WERI-Rb-1 (cell line): ENCODE data around the gene MAPK13.
"Not testable (repeated sequence)": the region's sequence is repeated elsewhere in the genome, so short reads cannot be mapped to it uniquely, and the experiment has no call there.

Experiments used
- DNase-seq: peaks from one replicate; pipeline ENCODE4 v3.0.0-alpha.2; 2020
- H3K27ac ChIP-seq: fragments of 250-450 bp; sonication (Bioruptor Pico); 2 replicates; pipeline ENCODE4 v1.5.1; 2020; ENCODE audit warnings: mild to moderate bottlenecking, moderate library complexity
- H3K27me3 ChIP-seq: fragments of 250-450 bp; sonication (Bioruptor Pico); 2 replicates; pipeline ENCODE4 v1.5.1; 2021; ENCODE audit warnings: mild to moderate bottlenecking, low read depth, moderate library complexity; ENCODE audit not compliant: insufficient read depth, severe bottlenecking
- H3K36me3 ChIP-seq: fragments of 250-450 bp; sonication (Bioruptor Pico); 2 replicates; pipeline ENCODE4 v1.5.1; 2020; ENCODE audit warnings: mild to moderate bottlenecking, moderate library complexity
- H3K4me3 ChIP-seq: 2 replicates; pipeline ENCODE4 v1.5.1; 2011; ENCODE audit warnings: low read depth, mild to moderate bottlenecking, control low read depth, low read length
- H3K9me3 ChIP-seq: fragments of 250-450 bp; sonication (Bioruptor Pico); 2 replicates; pipeline ENCODE4 v1.5.1; 2021; ENCODE audit warnings: mild to moderate bottlenecking, moderate library complexity; ENCODE audit not compliant: severe bottlenecking
- CTCF ChIP-seq: IDR thresholded peaks from 2 replicates; pipeline ENCODE4 v1.5.1; 2011; ENCODE audit warnings: low read depth, mild to moderate bottlenecking, control low read depth, inconsistent platforms, low read length

MAPK13 gene

GRCh38 chr6:36123270-36124139 lies 6.8 kb upstream of the MAPK13 start:
- H3K27ac ChIP-seq = peak overlapping the region; percentile 2; the same call in 1 of the 2 replicates
- H3K36me3 ChIP-seq = no peaks in the 10 kb centered on the region
- no peaks in the 10 kb centered on the region for H3K27me3 ChIP-seq
- peak; percentile 97 for TF ChIP-seq CTCF
- DNase-seq = peak; percentile 96
- H3K9me3 ChIP-seq = no peaks in the 10 kb centered on the region
- H3K4me3 ChIP-seq = no peak overlapping the region

- H3K9me3 ChIP-seq, DNase-seq, H3K36me3 ChIP-seq, H3K4me3 ChIP-seq, H3K27me3 ChIP-seq, H3K27ac ChIP-seq: not testable (repeated sequence)
Observed at GRCh38 chr6:36124346-36124745, 6.0 kb upstream of the MAPK13 start.

- H3K27ac ChIP-seq = no peak overlapping the region
Observed at GRCh38 chr6:36124881-36125280, 5.4 kb upstream of the MAPK13 start.

GRCh38 chr6:36125575-36125974 lies 4.7 kb upstream of the MAPK13 start:
- DNase-seq = no peak
- no peaks in the 10 kb centered on the region for H3K27me3 ChIP-seq
- H3K9me3 ChIP-seq = no peaks in the 10 kb centered on the region
- H3K36me3 ChIP-seq = no peaks in the 10 kb centered on the region
- no peak overlapping the region for H3K4me3 ChIP-seq
- no peak overlapping the region for H3K27ac ChIP-seq
- no peak for TF ChIP-seq CTCF

More at GRCh38 chr6:36124881-36125280, 5.4 kb upstream of the MAPK13 start:
- TF ChIP-seq CTCF = no peak
- no peaks in the 10 kb centered on the region for H3K27me3 ChIP-seq
- H3K4me3 ChIP-seq = no peak overlapping the region
- H3K36me3 ChIP-seq = no peaks in the 10 kb centered on the region
- no peaks in the 10 kb centered on the region for H3K9me3 ChIP-seq
- DNase-seq = no peak

GRCh38 chr6:36126121-36126520 lies 4.2 kb upstream of the MAPK13 start:
- H3K36me3 ChIP-seq = no peaks in the 10 kb centered on the region
- H3K27ac ChIP-seq = no peak overlapping the region
- no peaks in the 10 kb centered on the region for H3K9me3 ChIP-seq
- no peaks in the 10 kb centered on the region for H3K27me3 ChIP-seq
- no peak for TF ChIP-seq CTCF
- no peak overlapping the region for H3K4me3 ChIP-seq
- DNase-seq = no peak

GRCh38 chr6:36126553-36127458 lies 3.5 kb upstream of the MAPK13 start:
- Histone ChIP-seq H3K4me3 (no peak overlapping the region), H3K9me3 (no peaks in the 10 kb centered on the region), H3K27ac (no peak overlapping the region), H3K27me3 (no peaks in the 10 kb centered on the region), H3K36me3 (no peaks in the 10 kb centered on the region)
- DNase-seq = peak; percentile 9
- no peak for TF ChIP-seq CTCF
